ENCODE results near the gene ZBTB48. TPM values are rescaled to one million over a fixed set of nuclear protein-coding genes. Genes with fewer than 3 reads are reported as not detected.

Gene ZBTB48
- total RNA-seq, 3 donors from 2014 or later (not counting 1 experiment from before 2014, with no cell fraction given), result 45.6 to 56.4 (median 54.0) TPM

- peaks cover 6% of the 10 kb centered on the region for H3K4me1 ChIP-seq (ENCODE audit: control insufficient read depth, insufficient read depth, low read length)
- no peak overlapping the region for H3K27ac ChIP-seq (ENCODE audit: low read length)
- no peak overlapping the region for H3K4me3 ChIP-seq (ENCODE audit: low read length)
- 87% methylated on average over 4 of the region's 4 CpGs for WGBS (ENCODE audit: insufficient coverage)
- no peaks in the 10 kb centered on the region for H3K9me3 ChIP-seq (ENCODE audit: control insufficient read depth, insufficient read depth, low read length)
- H3K36me3 ChIP-seq (ENCODE audit: control insufficient read depth, insufficient read depth, low read length), result peaks cover 38% of the 10 kb centered on the region
- TF ChIP-seq CTCF (IDR thresholded peaks at IDR 0.05), result no peak
- Mint-ChIP-seq H3K27me3 (ENCODE audit: low read depth in 2 of 2) (no peaks in the 10 kb centered on the region), H3K36me3 (no peaks in the 10 kb centered on the region), H3K9me3 (no peaks in the 10 kb centered on the region), H3K27ac (no peak overlapping the region), H3K4me3 (no peak overlapping the region), H3K4me1 (peaks cover 0 to 19% of the 10 kb centered on the region in 2 donors)
- H3K27me3 ChIP-seq (ENCODE audit: control insufficient read depth, insufficient read depth, low read length), result no peaks in the 10 kb centered on the region
- ATAC-seq (no peak), DNase-seq (no peak)
- intact Hi-C loops (cut with micrococcal nuclease), result no loop called here
Observed at GRCh38 chr1:6547301-6547700, 32.5 kb upstream of the ZBTB48 start.

DNA sequence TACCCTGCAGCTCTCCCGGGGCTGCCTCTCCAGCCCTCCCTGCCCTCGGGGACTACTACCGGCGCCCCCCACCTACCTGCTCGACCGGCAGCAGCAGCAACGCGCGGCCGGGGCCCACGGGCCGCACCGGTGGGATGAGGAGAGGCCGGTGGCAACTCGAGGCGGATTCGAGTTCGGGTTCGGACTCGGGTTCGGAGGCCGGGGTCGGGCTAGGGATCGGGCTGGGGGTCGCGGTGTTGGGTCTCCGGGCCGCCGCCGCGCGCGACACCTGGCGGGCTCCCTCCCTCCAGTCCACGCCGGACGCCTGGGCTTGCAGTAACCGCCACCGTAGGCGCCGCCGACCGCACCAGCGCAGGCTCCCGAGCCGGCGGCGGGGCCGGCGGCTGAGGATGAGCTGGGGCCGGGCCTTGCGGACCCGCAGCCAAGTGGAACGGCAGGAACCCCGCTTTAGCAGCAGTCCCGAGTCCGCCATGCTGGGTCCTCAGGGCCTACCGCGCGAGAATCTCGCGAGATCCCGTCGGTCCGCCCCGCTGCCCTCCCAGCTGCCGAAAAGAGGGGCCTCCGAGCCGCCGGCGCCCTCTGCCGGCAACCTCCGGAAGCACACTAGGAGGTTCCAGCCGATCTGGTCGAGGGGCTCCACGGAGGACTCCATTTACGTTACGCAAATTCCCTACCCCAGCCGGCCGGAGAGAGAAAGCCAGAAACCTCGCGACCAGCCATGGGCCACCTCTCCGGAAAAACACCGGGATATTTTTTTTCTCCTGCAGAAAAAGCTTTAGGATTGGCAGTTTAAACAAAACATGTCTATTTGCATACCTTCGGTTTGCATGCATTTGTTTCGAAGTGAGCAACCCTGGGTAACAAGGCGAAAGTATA, 25.5 kb upstream of the ZBTB48 start, which contains the start of gene NOL9:
Gene NOL9, minus strand, starts transcription at position 483 of the 876 bp plus-strand sequence. Its CDS starts 11 bp downstream, at position 472.
- DNase-seq, result peak; percentile 94 to 97
- Mint-ChIP-seq H3K27ac (peak within 1 kb of the TSS in 1 of 2 donors; percentile 67), H3K4me3 (peak within 1 kb of the TSS; percentile 85), H3K4me1 (peaks cover 7 to 11% of the 10 kb centered on the region in 2 donors), H3K27me3 (ENCODE audit: low read depth in 2 of 2) (no peaks in the 10 kb centered on the region), H3K36me3 (no peaks in the 10 kb centered on the region), H3K9me3 (no peaks in the 10 kb centered on the region)
- intact Hi-C loops (cut with micrococcal nuclease), result loop anchor here (1.0 kb wide), 1 partner anchor 92 kb away; no protein-coding TSS in a partner anchor
- H3K9me3 ChIP-seq (ENCODE audit: control insufficient read depth, insufficient read depth, low read length), result no peaks in the 10 kb centered on the region
- peak; percentile 99 to 100 (median 99) for ATAC-seq
- H3K27me3 ChIP-seq (ENCODE audit: control insufficient read depth, insufficient read depth, low read length), result no peaks in the 10 kb centered on the region
- peaks cover 5% of the 10 kb centered on the region for H3K36me3 ChIP-seq (ENCODE audit: control insufficient read depth, insufficient read depth, low read length)
- peaks cover 20% of the 10 kb centered on the region for H3K4me1 ChIP-seq (ENCODE audit: control insufficient read depth, insufficient read depth, low read length)
- 2% methylated on average over 87 of the region's 87 CpGs for WGBS (ENCODE audit: insufficient coverage)
- TF ChIP-seq CTCF (IDR thresholded peaks at IDR 0.05), result peak; percentile 97
- peak within 1 kb of the TSS; percentile 22 for H3K27ac ChIP-seq (ENCODE audit: low read length)
- H3K4me3 ChIP-seq (ENCODE audit: low read length), result peak within 1 kb of the TSS; percentile 69

DNA sequence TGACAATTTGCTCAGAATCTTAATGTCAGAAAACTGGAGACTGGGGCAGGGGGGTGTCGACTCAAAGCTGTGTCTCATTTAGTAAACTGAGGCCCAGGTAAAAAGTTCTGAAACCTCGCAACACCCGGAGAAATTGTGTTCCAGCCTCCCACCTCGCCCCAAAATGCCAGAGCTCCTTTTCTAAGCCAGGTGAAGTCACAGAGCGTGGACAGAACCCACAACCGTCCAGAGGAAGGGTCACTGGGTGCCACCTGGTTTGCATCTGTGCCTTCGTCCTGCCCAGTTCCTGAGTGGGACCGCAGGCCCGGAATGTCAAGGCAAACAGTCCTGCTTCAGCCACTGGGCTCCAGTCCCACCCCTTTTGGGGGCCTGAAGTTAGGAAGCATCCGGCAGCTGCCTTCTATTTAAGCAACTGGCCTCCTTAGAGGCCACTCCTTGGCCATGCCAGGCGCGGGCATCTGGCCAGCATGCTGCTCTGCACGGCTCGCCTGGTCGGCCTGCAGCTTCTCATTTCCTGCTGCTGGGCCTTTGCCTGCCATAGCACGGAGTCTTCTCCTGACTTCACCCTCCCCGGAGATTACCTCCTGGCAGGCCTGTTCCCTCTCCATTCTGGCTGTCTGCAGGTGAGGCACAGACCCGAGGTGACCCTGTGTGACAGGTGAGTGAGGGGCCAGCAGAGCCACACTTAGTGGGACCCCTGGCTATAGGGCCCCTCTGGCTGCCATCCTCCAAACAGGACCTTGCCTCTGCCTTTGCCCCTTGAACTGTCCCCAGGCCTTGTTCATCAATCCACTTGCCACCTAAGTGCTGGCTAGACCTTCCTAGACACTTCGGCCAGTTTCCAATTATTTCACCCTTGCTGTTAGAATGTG, 24.7 kb upstream of the ZBTB48 start, which contains the start of gene TAS1R1:
Gene TAS1R1, plus strand, starts transcription at position 401 of the 872 bp plus-strand sequence. Its CDS starts 67 bp downstream, at position 468.
- TF ChIP-seq CTCF (IDR thresholded peaks at IDR 0.05), result no peak
- H3K4me3 Mint-ChIP-seq, result peak within 1 kb of the TSS; percentile 85
- H3K9me3 ChIP-seq (ENCODE audit: control insufficient read depth, insufficient read depth, low read length), result no peaks in the 10 kb centered on the region
- H3K27me3 Mint-ChIP-seq (ENCODE audit: low read depth in 2 of 2), result no peaks in the 10 kb centered on the region
- H3K36me3 Mint-ChIP-seq, result no peaks in the 10 kb centered on the region
- 92% methylated on average over 19 of the region's 19 CpGs for WGBS (ENCODE audit: insufficient coverage)
- H3K4me3 ChIP-seq (ENCODE audit: low read length), result peak within 1 kb of the TSS; percentile 69
- H3K9me3 Mint-ChIP-seq, result no peaks in the 10 kb centered on the region
- intact Hi-C loops (cut with micrococcal nuclease), result loop anchor here (1.0 kb wide), 1 partner anchor 91 kb away; no protein-coding TSS in a partner anchor
- peak within 1 kb of the TSS in 1 of 2 donors; percentile 67 for H3K27ac Mint-ChIP-seq
- no peaks in the 10 kb centered on the region for H3K27me3 ChIP-seq (ENCODE audit: control insufficient read depth, insufficient read depth, low read length)
- peak within 1 kb of the TSS; percentile 22 for H3K27ac ChIP-seq (ENCODE audit: low read length)
- peaks cover 2% of the 10 kb centered on the region for H3K36me3 ChIP-seq (ENCODE audit: control insufficient read depth, insufficient read depth, low read length)
- H3K4me1 Mint-ChIP-seq, result peaks cover 7 to 11% of the 10 kb centered on the region in 2 donors
- ATAC-seq, result no peak
- H3K4me1 ChIP-seq (ENCODE audit: control insufficient read depth, insufficient read depth, low read length), result peaks cover 20% of the 10 kb centered on the region
- DNase-seq, result peak in 1 of 2 donors; percentile 10
